Calu3 (cell line): ENCODE data around the gene B4GALNT3. TPM values are rescaled to one million over a fixed set of nuclear protein-coding genes. Genes with fewer than 3 reads are reported as not detected.

ENCODE experiments used
- BruUV-seq: library from RNA; stranded (reverse); fragments of 400-500 nt; replicated peaks from 2 replicates; lab custom pipeline; 2021; lab: Mats Ljungman, UMichigan
- CTCF ChIA-PET: fragments of 300-600 bp; sonication (Branson Sonifier 250); formaldehyde crosslinking; loops from one replicate; lab custom pipeline; 2022; ENCODE audit warnings: antibody characterized with exemption; lab: Charles Lee
- DNase-seq: peaks from one replicate; pipeline ENCODE4 v3.0.0; 2022
- H3K27ac Mint-ChIP-seq: one replicate; pipeline ENCODE4 v1.8.0; 2022; ENCODE audit warnings: mixed read lengths; ENCODE audit not compliant: unreplicated experiment
- H3K27me3 Mint-ChIP-seq: one replicate; pipeline ENCODE4 v1.8.0; 2022; ENCODE audit warnings: mixed read lengths; ENCODE audit not compliant: unreplicated experiment
- H3K36me3 Mint-ChIP-seq: one replicate; pipeline ENCODE4 v1.8.0; 2022; ENCODE audit warnings: mild to moderate bottlenecking, moderate library complexity, mixed read lengths; ENCODE audit not compliant: insufficient read depth, unreplicated experiment
- H3K4me1 Mint-ChIP-seq: one replicate; pipeline ENCODE4 v1.8.0; 2022; ENCODE audit warnings: mild to moderate bottlenecking, low read depth, mixed read lengths; ENCODE audit not compliant: unreplicated experiment
- H3K4me3 Mint-ChIP-seq: one replicate; pipeline ENCODE4 v1.8.0; 2022; ENCODE audit warnings: mild to moderate bottlenecking, low read depth, moderate library complexity, mixed read lengths; ENCODE audit not compliant: unreplicated experiment
- H3K9me3 Mint-ChIP-seq: one replicate; pipeline ENCODE4 v1.8.0; 2022; ENCODE audit warnings: low read depth, mixed read lengths; ENCODE audit not compliant: unreplicated experiment
- intact Hi-C: fragments of 100-400 bp; cut with micrococcal nuclease; formaldehyde crosslinking; loops from one replicate; pipeline ENCODE4 v1.10.0; 2022; ENCODE audit not compliant: unreplicated experiment
- total RNA-seq: library from RNA; stranded (reverse); gene quantifications from 2 replicates; pipeline ENCODE4 v1.2.3, GENCODE V29; 2022
- TF ChIP-seq, protein P1 (sequence below): fragments of 200-600 bp; IDR thresholded peaks from one replicate; pipeline ENCODE4 v1.8.0; 2022; ENCODE audit warnings: antibody characterized with exemption; ENCODE audit not compliant: unreplicated experiment

Gene B4GALNT3
- total RNA-seq, 1 experiment from 2014 or later: 19.3 TPM

DNA sequence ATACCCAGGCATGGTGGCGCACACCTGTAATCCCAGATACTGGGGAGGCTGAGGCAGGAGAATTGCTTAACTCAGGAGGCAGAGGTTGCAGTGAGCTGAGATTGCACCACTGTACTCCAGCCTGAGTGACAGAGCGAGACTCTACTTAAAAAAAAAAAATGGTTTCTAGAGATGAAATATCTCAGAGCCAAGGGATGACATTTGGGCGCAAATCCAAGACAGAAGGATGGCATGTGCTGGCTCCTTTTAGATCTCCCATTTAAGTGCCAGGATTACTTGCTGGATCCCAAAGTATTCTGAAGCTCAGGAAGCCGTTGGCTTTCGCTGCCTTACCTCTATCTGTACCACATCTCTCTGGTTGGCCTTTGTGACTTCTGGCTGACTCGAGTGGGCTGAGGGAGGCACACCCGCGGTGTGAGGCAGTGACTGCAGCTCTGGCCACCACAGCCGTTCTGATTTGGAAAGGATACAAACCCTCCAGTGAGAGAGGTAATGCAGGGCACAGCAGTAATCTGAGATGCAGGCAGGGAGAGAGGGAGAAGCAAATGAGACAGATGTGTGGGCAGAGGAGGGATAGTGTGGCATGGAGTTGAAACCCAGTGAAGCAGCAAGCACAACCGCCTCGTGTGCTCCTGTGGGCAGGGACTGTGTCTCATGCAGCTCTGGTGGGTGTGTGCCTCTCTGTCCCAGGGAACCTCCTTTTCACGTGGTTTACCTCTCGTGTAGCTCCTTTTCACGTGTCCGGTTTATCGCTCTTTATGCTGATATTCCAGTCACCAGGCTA, 4.9 kb downstream of the B4GALNT3 start:
- no TSS peak for BruUV-seq
- CTCF ChIA-PET: interaction anchor here (0.8 kb wide), 1 partner anchor 75 kb away, joined by 3 read pairs; no protein-coding TSS in a partner anchor
- Mint-ChIP-seq H3K27me3 (peaks cover 29% of the 10 kb centered on the region), H3K36me3 (peaks cover 8% of the 10 kb centered on the region), H3K4me1 (peaks cover 48% of the 10 kb centered on the region), H3K9me3 (no peaks in the 10 kb centered on the region), H3K27ac (no peak overlapping the region), H3K4me3 (no peak overlapping the region)
- TF ChIP-seq, protein P1, sequence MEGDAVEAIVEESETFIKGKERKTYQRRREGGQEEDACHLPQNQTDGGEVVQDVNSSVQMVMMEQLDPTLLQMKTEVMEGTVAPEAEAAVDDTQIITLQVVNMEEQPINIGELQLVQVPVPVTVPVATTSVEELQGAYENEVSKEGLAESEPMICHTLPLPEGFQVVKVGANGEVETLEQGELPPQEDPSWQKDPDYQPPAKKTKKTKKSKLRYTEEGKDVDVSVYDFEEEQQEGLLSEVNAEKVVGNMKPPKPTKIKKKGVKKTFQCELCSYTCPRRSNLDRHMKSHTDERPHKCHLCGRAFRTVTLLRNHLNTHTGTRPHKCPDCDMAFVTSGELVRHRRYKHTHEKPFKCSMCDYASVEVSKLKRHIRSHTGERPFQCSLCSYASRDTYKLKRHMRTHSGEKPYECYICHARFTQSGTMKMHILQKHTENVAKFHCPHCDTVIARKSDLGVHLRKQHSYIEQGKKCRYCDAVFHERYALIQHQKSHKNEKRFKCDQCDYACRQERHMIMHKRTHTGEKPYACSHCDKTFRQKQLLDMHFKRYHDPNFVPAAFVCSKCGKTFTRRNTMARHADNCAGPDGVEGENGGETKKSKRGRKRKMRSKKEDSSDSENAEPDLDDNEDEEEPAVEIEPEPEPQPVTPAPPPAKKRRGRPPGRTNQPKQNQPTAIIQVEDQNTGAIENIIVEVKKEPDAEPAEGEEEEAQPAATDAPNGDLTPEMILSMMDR: no peak
- no peak for DNase-seq
- intact Hi-C loops: loop anchor here (5.0 kb wide), 1 partner anchor 38 kb away; no protein-coding TSS in a partner anchor

DNA sequence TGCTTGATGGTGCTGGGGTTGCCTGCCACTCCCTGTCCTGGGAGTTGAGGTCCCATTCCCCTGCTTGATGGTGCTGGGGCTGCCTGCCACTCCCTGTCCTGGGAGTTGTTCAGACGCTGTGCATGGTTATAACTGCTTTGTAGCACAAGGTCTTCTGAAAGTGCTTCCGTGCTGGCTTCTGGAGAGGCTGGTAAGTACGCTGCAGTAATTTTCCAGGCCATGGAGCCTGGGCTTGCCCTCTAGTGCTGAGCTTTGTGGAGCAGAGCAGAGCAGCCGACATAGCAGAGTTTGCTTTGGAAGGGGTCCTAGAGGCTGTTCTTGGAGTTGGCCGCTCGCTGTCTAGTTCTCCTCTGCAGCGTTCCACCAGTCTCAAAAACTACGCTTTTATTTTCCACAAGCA, 6.3 kb downstream of the B4GALNT3 start:
- BruUV-seq: no TSS peak
- TF ChIP-seq, protein P1: no peak
- peaks cover 43% of the 10 kb centered on the region for H3K4me1 Mint-ChIP-seq
- H3K9me3 Mint-ChIP-seq: no peaks in the 10 kb centered on the region
- H3K4me3 Mint-ChIP-seq: no peak overlapping the region
- CTCF ChIA-PET: no interaction called here
- no peak for DNase-seq
- H3K27ac Mint-ChIP-seq: no peak overlapping the region
- peaks cover 3% of the 10 kb centered on the region for H3K36me3 Mint-ChIP-seq
- intact Hi-C loops: no loop called here
- peaks cover 21% of the 10 kb centered on the region for H3K27me3 Mint-ChIP-seq

DNA sequence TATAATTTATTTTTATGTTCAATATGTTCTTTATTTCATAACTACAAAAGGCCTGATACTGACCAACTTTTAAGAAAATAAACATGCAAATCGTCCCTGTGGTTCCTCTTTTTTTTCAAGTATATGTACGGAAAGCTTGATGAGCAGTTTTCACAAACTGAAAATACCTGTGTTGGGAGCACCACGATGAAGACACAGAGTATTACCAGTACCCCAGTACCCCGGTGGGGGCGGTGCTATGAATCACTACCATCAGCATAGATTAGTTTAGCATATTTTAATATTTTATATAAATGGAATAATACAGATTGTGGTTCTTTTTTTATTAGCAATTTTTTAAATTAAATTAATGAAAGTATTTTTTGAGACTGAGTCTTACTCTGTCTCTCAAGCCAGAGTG, 7.0 kb downstream of the B4GALNT3 start:
- no TSS peak for BruUV-seq
- H3K4me3 Mint-ChIP-seq: no peak overlapping the region
- TF ChIP-seq, protein P1: no peak
- no peak overlapping the region for H3K27ac Mint-ChIP-seq
- no peaks in the 10 kb centered on the region for H3K36me3 Mint-ChIP-seq
- peaks cover 14% of the 10 kb centered on the region for H3K27me3 Mint-ChIP-seq
- H3K4me1 Mint-ChIP-seq: peaks cover 40% of the 10 kb centered on the region
- no peaks in the 10 kb centered on the region for H3K9me3 Mint-ChIP-seq
- intact Hi-C loops: no loop called here
- CTCF ChIA-PET: no interaction called here
- DNase-seq: no peak

DNA sequence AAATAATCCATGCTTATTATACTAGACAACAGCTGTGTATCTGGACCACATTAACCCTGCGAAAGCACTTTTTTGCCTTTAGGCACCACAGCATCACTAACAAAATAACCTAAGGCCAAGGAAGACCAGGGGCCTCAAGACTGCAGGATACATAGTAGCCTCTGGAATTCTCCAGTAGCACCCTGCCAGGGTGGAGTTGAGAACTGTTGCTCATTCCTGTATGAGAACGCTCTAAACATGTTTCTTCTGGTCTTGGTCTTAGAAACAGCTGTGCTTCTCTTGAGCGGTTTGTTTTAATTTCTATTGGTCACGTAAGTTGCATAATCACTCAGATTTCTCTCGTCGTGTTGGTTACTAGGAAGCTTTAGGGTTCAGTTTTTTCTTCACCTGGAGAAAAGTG, 7.9 kb downstream of the B4GALNT3 start:
- H3K36me3 Mint-ChIP-seq: no peaks in the 10 kb centered on the region
- H3K9me3 Mint-ChIP-seq: no peaks in the 10 kb centered on the region
- DNase-seq: no peak
- TF ChIP-seq, protein P1: no peak
- CTCF ChIA-PET: no interaction called here
- intact Hi-C loops: no loop called here
- H3K4me3 Mint-ChIP-seq: no peak overlapping the region
- BruUV-seq: no TSS peak
- no peak overlapping the region for H3K27ac Mint-ChIP-seq
- H3K4me1 Mint-ChIP-seq: peaks cover 32% of the 10 kb centered on the region
- peaks cover 6% of the 10 kb centered on the region for H3K27me3 Mint-ChIP-seq
